Stimulated activated CD4-positive, alpha-beta T cell treated with anti-CD3 and anti-CD28 coated beads, Interleukin-4, amount 100 ng/mL, for 24 hours (primary cell): ENCODE data around the gene KCNQ2.

ENCODE experiments used
- DNase-seq: peaks from one replicate; pipeline ENCODE4 v3.0.0-alpha.2; 2020

KCNQ2 gene

GRCh38 chr20:63351811-63352591, 120.5 kb downstream of the KCNQ2 start:
- DNase-seq = no peak

GRCh38 chr20:63351326-63351700, 121.1 kb downstream of the KCNQ2 start:
- no peak for DNase-seq

DNA sequence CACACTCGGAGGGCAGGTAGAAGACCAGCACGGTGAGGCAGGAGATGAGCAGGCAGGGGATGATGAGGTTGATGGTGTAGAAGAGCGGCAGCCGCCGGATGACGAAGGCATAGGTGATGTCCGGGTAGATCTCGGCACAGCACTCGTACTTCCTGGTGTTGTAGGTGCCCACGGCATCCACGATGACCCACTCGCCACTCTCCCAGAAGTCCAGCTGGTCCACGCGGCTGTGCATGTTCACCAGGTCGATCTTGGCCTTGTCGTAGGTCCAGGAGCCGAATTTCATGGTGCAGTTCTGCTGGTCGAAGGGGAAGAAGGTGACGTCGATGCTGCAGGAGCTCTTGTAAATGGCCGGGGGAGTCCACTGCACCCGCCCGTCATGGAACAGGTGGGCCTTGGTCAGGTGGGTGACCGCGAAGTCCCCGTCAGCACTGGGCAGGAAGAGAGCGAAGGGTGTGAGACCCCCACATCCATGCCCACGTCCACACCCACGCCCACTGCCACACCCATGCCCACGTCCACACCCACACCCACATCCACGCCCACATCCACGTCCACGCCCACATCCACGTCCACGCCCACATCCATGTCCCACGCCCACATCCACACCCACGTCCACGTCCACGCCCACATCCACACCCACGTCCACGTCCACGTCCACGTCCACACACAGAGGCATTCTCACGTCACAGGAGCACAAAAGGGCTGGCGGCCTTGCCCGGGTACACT, 121.7 kb downstream of the KCNQ2 start:
- no peak for DNase-seq
